ENCODE results near the gene FLT1. TPM values are rescaled to one million over a fixed set of nuclear protein-coding genes. Genes with fewer than 3 reads are reported as not detected.

Gene FLT1
- total RNA-seq, 2 experiments from 2014 or later = 2.0 to 2.5 TPM

Other genes with a start within 250 kb of the FLT1 start
- gene POMP, start 164.0 kb upstream of the FLT1 start, total RNA-seq = 10 to 100 TPM; 75.1 to 76.6 TPM
- gene SLC46A3, start 223.8 kb upstream of the FLT1 start, total RNA-seq = 10 to 100 TPM in 1 of 2 experiments, 1 to 10 TPM in 1; 9.6 to 10.9 TPM